HL-60 (cell line): Measurements from ENCODE around the gene SPEM1.

Source experiments
- CTCF ChIP-seq: IDR thresholded peaks from one replicate; pipeline ENCODE4 v1.5.1; 2011; ENCODE audit warnings: low read length, control low read depth, inconsistent platforms; ENCODE audit not compliant: insufficient read depth
- POLR2AphosphoS5 ChIP-seq: IDR thresholded peaks from 2 replicates; pipeline ENCODE4 v1.6.1; 2012; ENCODE audit warnings: low read depth

- TF ChIP-seq CTCF (no peak), POLR2AphosphoS5 (no peak)
These were observed 24.8 kb downstream of the SPEM1 start, which contains the start of gene CHRNB1 for GRCh38 chr17:7444682-7445618.
